Stimulated activated CD4-positive, alpha-beta T cell treated with anti-CD3 and anti-CD28 coated beads, Interleukin-1b, Interleukin-23, amount 100 ng/mL, for 1 hour (primary cell): ENCODE data around the gene RFX3.

ENCODE experiments used
- DNase-seq, 2 donors: peaks; one replicate each; pipeline ENCODE4 v3.0.0-alpha.2; 2020; ENCODE audit warnings: low read depth in 2 of 2

Gene RFX3

DNA sequence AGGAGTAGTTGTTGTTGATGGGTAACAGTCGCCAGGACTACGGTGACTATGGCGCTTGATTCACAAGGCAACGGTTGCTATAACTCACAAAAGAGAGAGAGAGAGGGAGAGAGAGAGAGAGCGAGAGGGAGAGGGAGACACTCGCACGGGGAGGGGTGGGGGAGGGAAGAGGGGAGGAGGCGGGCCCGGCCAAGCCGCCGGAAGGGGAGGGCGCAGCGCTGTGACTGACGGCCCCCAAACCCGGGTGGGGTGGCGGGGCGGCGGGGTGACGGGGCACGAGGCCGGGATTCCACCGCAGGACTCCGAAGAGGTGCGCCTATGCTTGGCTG is at the start of gene RFX3:
TSS of gene RFX3 (minus strand) at position 166 of the 329 bp plus-strand sequence. CDS start 130,413 bp downstream, outside the sequence.
- peak; percentile 86 to 88 for DNase-seq

DNA sequence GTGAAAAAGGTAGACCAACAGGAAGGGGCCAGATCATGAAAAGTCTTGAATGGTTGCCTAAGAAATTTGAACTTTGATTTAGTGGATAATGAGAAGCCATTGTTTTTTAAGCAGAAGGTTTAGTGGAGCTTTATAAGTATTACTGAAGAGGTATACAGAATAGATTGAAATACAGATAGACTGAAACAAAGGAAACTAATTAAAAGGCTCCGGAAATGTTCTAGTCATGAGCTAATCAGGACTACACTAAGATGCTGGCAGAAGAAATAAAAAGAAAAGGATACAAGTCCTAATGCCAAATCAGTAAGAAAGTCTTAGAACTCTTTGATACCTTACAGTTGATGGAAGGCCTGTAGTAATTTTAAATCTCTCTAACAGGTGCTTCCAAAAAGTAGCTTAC is 45.7 kb upstream of the RFX3 start:
- no peak for DNase-seq

DNA sequence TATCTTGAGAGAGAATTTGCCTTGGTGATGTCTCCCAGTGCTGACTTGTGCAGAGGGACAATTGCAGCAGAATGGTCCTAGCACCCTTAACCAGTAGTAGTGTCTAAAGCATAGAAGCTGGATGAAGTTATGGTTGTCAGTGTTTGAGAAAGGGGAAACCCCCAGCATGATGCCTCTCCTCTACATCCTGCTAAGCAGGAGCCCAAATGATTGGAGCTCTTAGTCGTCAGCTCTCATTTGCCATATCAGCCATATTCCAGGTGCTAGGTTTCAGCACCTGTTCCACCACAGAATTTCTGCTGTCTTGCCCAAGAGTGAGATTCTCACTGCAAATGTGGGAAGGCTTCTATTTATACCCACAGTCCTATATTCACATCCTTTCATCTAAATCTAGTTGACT is 43.7 kb upstream of the RFX3 start:
- DNase-seq = no peak

DNA sequence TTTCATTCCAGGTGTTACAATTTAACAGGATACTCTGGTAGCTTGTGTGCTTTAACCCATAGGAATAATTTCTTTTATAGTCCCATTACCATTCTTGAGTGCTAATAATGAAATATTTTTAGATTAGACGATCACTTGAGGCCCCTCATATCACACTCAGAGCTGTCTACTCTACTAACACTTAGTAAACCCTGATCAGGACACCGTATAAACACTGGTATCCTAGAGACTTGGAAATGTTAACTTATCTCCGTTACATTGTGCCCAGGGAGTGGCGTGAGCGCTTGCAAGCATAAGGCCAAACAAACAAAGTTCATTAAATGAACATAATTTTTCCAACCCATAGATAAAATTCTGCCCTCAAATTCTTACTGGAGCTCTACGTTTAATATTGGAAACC is 42.2 kb upstream of the RFX3 start:
- no peak for DNase-seq

DNA sequence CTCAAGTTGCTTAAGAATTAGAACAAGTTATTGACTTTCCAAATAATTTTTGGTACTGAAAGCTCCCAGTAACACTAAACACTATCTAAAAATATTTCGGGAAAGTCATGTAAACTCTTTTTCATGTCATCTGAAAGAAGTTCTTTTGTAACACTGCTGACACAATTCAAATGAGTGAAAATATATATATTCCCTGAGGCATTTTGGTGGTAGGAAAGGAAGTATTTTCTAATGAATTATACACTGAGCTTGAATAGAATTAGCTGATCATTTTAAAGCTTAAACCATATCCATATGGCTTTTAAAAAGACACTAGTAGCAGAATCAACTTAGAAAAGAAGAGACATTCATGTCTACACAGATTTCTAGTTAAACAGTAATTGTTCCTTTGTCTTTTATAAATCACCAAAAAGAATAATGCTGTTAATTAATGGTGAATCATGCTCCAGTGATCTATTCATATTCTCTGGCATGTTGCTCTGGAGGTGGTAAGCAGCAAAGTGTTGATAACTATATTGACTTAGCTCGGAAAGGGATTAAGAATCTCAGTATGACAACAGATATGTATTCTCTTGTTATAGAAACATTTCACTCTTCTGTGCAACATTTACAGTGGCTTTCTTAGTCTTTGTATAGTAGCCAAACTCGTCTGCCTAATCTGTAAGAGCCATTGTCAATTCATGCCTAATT is 27.4 kb upstream of the RFX3 start:
- no peak for DNase-seq

DNA sequence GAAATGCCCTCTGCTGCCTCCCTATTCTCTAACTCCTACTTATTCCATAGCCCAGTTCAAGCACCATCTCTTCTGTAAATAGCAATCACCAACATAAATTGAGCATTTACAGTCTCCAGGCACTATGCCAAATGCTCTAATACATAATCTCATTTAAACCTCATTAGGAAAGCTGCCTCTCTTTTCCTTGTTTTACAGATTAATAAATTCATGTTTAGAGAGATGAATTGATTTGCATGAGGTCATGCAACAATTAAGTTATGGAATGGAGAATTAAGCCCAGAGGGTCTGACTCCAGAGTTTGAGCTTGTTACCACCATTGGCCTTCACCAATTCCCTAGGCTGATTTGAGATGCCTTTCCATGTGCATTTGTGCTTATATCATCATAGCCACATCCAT is 23.4 kb upstream of the RFX3 start:
- no peak for DNase-seq

DNA sequence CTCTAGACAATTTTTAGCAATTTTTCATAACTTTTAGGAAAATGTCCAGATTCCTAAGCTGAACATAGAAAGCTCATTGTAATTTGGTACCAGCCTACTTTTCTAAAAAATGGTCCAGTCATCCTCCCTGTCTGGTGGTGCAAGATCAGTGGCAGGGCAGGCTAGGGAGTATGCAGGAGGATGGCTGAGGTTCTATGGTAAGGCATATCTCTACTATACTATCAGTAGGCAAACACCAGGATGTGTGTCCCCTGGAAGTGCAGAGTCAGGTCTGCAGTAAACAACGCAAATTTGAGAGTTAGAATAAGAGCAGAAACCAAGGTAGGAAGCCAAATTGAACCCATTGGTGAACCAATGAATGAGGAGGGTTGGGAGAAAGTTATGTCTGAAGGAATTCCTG is 22.8 kb upstream of the RFX3 start:
- DNase-seq = no peak

DNA sequence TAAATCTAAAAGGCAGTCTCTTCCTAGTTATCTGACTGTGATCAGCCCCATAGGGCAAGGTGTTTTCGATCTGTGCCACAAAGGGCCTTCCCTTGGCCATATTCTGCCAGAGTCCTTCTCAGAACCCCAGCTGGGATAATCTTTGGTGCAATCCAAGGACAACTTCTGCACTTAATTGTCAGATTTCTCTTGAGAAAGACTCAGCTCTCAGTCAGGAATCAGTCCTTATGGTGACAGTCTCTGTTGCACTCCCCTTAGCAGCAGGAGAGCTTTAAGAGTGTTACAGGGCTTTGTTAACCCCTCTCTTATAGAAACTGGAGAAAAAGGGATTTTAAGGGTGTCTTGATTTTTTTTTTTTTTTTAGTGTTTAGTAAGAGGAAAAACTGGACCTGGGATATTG is 15.4 kb upstream of the RFX3 start:
- no peak for DNase-seq

DNA sequence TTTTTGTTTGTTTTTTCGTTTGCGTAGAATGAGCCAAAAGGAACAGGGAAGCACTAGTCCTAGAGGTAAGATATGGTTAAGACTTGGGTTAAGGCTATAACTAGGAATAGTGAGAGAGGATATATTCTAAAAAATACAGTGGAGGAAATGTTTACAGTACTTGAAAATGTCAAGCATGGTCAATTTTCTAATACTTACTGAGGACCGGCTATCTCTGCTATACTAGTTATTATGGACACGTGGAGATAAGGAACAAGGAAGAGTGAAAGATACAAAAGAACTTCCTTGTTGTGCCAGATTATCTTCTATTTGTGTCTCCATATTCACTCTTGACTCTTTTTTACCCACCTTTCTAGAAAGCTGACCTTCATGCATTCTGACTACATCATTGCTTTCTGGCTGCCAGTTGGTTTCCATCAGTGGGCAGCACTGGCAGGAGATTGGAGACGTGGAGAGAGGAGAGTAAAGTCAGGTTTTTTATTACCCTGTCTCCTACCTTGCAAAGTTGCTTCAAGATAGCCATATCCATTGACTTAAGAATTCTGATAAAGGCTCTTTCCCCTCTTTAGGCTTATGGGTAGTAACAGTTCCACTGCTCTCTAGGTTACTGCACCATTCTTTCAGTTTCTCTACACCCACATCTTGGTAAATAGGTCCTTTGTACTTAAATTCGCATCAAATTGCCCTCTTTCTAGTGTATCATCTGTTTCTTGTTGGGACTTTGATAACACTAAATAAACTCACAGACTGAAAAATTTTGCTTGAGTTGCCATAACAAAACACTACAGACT is 9.0 kb upstream of the RFX3 start:
- no peak for DNase-seq

DNA sequence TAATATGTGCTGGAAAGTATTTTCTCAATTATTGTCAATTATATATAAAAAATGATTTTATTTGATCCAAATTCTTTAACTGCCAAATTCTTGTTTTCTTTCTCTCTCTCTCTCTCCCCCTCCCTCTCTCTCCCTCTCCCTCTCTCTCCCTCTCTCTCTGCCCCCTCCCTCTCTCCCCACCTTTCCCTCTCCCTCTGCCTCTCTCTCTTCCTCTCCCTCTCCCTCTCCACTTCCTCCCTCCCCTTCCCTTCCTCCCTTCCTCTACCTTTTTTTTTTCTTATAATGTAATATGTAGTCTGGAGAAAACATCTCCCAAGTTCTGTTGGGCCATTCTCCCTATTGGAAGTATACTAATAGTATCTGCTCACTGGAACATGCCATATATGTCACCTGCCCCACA is 6.4 kb upstream of the RFX3 start:
- DNase-seq = no peak

DNA sequence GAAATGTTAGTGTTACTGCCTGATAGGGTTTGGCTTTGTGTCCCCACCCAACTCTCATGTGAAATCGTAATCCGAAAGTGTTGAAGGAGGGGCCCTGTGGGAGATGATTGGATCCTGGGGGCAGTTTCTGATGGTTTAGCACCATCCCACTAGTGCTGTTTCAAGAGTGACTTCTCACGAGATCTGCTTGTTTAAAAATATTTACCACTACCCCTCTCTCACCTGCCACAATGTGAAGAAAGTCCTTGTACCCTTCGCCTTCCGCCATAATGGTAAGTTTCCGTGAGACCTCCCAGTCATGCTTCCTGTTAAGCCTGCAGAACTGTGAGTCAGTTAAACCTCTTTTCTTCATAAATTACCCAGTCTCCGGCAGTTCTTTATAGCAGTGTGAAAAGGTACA is 2.6 kb upstream of the RFX3 start:
- DNase-seq = peak in 1 of 2 donors; percentile 20

DNA sequence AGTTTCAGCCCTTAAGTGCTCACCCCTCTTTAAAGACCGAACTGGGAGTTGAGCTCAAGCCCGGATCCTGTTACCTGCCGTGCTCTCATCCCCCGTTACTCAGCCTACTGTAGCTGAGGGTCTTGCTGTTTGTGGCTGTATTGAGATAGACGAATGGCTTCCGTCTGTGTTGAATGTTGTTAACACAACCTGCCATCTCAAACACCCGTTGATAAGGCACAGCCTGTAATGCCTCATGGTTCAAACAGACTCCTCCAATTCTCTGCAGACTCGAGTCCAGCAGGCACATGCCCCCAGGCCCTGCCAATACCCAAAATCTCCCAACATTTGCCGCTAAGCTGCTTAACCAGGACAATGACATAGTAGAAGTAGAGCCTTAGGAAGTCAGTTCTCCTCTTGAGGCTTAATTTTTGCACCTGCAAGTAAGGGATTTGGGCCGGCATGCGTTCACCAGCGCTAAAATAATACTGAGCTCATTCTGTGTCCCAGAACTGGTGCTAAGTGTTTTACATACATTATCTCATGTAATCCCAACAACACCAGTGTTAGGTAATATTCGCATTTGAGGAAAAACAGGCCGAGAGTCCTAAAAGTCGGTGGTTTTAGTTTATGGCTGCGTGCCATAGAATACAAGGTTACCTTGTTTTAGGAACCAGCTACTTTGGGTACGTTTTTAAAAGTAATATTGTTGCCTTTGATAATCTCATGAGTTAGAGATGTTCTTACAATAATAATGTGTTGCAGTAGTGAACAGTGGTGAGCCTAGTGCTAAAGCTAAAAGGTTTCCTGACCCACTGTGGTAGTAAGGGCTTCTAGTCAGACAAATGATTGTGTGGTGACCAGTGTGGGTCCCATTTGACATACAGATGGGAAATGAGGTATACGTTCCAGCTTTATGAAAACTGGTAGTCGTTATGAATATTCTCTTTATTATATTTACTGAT is 1.5 kb upstream of the RFX3 start:
- no peak for DNase-seq

DNA sequence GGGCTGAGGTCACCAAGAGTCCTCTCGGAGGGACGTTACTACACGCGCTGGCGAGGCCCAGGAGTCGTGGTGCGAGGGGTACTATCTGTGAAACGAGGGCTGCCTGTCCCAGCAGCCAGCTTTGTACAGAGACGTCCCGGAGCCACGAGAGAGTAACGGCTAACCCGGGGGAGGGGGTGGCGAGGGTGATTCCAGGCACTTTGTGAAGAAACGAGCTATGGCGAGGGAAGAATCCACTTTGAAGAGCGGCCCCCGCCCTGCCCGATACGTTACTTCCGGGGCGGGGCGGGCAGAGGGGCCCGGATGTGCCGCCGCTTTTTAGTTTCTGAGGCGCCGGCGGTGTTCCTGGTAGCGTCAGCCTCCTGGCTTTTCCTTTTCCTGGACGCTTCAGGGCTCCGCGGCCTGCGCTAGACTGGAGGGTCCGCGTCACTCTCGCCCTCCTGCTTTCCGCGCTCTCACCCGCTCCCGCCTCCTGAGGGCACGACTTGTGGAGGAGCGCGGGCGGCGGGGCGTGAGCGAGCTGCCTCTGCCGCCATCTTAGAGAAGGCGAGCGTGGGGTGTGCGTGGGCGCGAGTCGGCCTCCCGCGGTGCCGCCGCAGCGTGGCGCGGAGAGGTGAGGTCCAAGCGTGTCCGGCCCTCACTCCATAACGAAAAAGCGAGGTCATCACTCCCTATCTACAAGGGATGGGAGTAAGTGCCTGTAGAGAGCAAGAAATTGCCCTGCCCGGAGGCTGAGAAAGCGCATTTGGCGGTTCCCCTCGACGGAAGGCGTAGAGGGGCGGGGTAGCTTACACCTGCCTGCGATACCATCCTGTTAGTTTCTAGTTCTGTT is 580 bp upstream of the RFX3 start:
- peak; percentile 61 to 84 for DNase-seq

DNA sequence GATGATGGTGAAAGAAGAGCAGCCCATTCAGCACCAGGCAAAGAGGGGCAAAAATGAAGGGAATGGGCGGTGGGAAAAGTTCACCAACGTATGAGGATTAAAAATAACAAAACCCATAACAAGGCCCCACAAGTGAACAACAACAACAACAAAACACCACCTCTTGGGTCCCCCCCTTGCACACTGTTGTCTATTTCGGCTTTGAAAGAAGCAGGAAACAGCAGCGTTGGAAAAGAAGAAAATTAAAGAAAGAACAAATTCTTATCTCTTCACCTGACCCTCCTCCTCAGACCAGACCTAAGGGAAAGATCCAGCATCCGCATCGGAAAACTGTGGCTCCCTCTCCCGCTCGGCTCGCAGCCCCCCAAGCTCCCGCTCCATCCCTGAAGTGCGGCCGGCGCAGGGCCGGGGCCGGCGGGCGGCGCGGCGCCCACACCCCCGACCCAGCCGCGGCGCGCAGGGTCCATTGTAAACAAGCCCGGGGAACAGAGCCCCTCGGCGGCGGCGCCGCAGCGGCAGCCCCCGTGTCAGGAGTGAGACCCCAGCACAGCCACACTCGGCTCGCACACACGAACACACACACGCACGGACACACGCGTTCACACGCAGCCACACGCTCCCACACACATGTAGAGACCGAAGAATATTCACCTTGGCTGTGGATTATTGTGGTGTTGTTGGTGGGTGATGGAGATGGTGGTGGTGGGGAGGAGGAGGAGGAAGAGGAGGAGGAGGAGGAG is 535 bp downstream of the RFX3 start:
- no peak for DNase-seq

DNA sequence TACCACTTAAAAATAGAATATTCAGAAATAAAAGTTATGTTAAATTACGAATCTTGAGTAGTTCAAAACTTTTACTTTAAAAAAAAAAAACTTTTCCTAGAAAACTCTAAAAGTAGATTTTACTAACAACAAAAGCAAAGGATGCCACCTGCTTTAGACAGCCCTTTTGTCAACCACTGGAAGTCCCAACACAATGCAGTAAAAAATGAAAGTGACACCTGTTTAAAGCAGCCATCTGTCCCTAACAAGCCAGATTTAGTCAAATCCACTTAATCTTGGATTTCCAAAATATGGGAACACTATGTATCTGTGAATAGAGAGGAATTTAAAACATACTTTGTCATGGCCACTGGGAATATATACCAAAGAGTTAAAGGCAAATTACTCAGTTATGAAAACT is 3.8 kb downstream of the RFX3 start:
- no peak for DNase-seq

DNA sequence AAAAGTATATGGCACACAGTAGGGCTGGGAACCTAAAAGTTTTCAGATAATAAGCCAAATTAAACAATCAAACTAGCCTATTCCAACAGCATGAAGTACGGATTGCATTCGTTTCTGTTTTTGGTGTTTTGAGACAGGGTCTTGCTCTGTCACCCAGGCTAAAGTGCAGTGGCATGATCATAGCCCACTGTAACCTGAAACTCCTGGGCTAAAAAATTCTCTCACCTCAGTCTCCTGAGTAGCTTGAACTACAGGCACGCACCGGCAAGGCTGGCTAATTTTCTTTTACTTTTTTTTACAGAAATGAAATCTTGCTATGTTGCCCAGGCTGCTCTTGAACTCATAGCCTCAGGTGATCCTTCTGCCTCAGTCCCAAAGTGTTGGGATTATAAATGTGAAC is 5.2 kb downstream of the RFX3 start:
- DNase-seq = no peak

DNA sequence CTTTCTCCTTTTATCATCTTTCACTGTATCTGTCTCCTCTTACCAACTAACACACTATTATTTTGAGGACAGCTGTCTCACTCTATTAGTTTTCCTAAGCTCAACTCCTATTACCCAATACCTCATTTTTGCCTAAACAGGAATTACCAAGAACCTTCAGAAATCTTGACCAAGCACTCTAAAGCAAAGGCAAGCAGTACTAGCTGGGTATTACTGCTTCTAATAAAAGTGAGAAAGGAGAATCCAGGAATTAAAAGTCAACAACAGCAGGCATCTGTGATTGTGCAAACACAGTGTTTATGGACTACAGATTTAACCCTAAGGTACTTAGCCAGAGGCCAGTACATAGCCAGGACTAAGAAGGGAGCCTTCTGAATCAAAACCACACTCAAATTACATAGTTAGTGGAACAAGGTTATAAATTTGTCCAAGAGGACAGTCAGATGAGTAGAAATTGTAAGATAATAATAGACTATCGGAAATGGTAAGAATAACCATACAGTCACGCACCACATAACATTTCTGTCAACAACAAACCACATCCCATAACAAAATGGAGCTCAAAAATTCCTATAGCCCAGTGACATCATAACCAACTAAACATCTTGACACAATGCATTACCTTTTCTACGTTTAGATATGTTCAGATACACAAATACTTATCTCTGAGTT is 8.3 kb downstream of the RFX3 start:
- DNase-seq = no peak

DNA sequence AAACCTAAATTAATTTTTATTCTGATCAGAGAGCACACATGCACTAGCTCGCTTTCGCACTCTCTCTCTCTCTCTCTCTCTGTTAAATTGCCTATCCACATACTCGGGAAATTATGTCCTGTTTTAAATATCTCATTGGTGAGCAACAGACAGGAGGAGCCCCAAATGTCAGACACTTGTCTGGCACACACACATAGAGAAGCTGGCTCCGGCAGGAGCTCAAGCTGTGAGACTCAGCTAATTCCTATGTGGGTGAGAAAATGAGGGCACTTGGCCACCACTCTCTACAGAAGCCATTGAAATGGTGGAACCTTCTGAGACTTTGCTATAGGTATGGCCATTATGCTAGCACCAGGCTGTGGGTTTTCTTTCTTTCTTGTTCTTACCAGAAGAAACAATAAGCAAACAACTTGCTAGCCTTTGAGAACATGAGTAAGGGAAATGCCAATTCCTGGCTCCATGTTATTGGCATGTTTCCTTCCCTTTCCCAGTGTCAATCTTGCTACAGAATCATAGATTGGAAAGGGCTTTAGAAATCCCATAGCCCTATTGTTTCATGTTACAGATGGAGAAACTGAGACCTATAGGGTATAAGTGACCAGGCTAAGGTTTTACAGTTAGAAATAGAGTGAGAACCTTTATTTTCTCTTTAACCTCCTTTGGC is 9.0 kb downstream of the RFX3 start:
- no peak for DNase-seq

DNA sequence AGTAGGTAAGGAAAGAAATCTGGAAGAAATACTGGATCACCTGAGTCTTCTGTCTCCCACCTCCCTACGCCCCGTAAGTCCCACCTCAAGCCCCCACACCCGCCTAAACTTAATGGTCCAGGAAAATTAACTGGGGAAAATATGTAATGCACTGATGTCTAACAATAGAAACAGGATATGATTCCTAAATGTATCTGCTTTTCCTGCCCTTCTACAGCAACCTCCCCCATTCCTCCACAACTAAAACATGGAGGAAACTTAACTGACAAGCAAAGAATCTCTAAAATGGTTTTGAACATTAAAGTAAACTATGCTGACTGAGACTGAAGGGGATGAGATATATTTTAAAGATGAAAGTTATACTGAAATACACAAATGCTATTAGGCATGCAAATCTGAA is 10.4 kb downstream of the RFX3 start:
- no peak for DNase-seq

DNA sequence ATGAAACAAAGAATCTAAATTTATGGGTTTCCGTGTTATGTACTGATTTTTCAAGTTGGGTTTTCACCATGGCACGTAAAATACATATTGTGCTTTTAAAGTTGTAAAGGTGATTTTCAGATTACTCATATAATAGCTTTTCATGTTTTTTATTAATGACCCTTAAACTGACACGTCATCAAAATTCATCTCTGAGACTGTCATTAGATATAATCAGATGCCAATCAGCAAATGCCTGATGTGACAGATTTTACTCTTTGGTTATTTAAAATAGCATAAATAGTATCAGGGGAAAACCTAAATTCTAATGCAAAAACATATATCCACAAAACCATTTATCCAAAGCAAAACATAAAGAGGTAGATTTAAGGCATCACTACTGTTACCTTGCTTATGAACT is 11.0 kb downstream of the RFX3 start:
- no peak for DNase-seq
